Sigmoid colon (tissue), 7 donors: Measurements from ENCODE around the gene ARSB. TPM values are rescaled to one million over a fixed set of nuclear protein-coding genes. Genes with fewer than 3 reads are reported as not detected.

Source experiments
- DNase-seq: peaks from one replicate; pipeline ENCODE4 v3.0.0-alpha.2; 2019
- H3K27ac ChIP-seq, 4 donors: fragments of 200-600 bp; sonication (generic); one replicate each; pipeline ENCODE4 v1.5.1; 2016 to 2019; ENCODE audit warnings: mild to moderate bottlenecking in 1 of 4
- H3K27me3 ChIP-seq, 3 donors: fragments of 200-600 bp; sonication (generic); one replicate each; pipeline ENCODE4 v1.5.1; 2019; ENCODE audit warnings: mild to moderate bottlenecking in 1 of 3
- H3K36me3 ChIP-seq, 4 donors: fragments of 200-600 bp; sonication (generic); one replicate each; pipeline ENCODE4 v1.5.1; 2016 to 2019
- H3K4me1 ChIP-seq, 4 donors: fragments of 200-600 bp; sonication (generic); one replicate each; pipeline ENCODE4 v1.5.1; 2017 to 2019
- H3K4me3 ChIP-seq, 4 donors: fragments of 200-600 bp; sonication (generic); one replicate each; pipeline ENCODE4 v1.5.1; 2017 to 2019; ENCODE audit warnings: mild to moderate bottlenecking in 2 of 4, moderate library complexity in 1 of 4
- H3K9me3 ChIP-seq, 4 donors: fragments of 200-600 bp in 3 of 4; sonication (generic) in 3 of 4; one replicate each; pipeline versions ENCODE4 v1.5.1 to v1.6.1; 2013 to 2019
- EP300 ChIP-seq, 4 donors: sonication (generic); formaldehyde crosslinking; IDR thresholded peaks; one replicate each; pipeline ENCODE4 v1.6.1; 2017; ENCODE audit warnings: antibody characterized with exemption in 4 of 4
- POLR2A ChIP-seq, 2 donors: fragments of 450-650 bp; IDR thresholded peaks; one replicate each; pipeline ENCODE4 v1.6.1; 2016; ENCODE audit warnings: antibody characterized with exemption in 2 of 2, mild to moderate bottlenecking in 2 of 2, moderate library complexity in 2 of 2
- POLR2AphosphoS5 ChIP-seq, 4 donors: sonication (generic); formaldehyde crosslinking; IDR thresholded peaks; one replicate each; pipeline ENCODE4 v1.6.1; 2017; ENCODE audit warnings: antibody characterized with exemption in 4 of 4
- WGBS, 2 donors: extraction: QIAGEN DNeasy Blood & Tissue Kit; methylation state at CpG; one replicate each; pipeline ENCODE4 v1.1.7; 2013; 5-methylcytosine and 5-hydroxymethylcytosine counted together
- intact Hi-C: fragments of 100-400 bp; cut with DNase I; formaldehyde crosslinking; loops from one replicate; pipeline ENCODE4 v1.15.1; 2023
- polyA plus RNA-seq, 3 donors: library from polyadenylated mRNA; stranded (reverse); fragments of 200-250 nt; gene quantifications; one replicate each; pipeline ENCODE4 v1.2.3, GENCODE V29; 2013
- total RNA-seq, 4 donors: library from RNA; depleted of rRNA; stranded (reverse); fragments of >200 nt; gene quantifications; one replicate each; pipeline ENCODE4 v1.1.0, GENCODE V29; 2016
- TF ChIP-seq, protein P1 (sequence below), 4 experiments: fragments of 450-650 bp in 3 of 4; fragments of 200-600 bp in 1 of 4; IDR thresholded peaks; one replicate each; pipeline ENCODE4 v1.5.1; 2016 to 2019; ENCODE audit warnings: antibody characterized with exemption in 4 of 4, mild to moderate bottlenecking in 3 of 4, moderate library complexity in 2 of 4
- donor health status: healthy with polysubstance abuse.
- donor health status: Bipolar disorder and iron deficiency.
- donor health status: healthy.

The ARSB gene
- total and polyA plus RNA-seq, 7 donors = 1.2 to 22.2 (median 8.6) TPM

DNA sequence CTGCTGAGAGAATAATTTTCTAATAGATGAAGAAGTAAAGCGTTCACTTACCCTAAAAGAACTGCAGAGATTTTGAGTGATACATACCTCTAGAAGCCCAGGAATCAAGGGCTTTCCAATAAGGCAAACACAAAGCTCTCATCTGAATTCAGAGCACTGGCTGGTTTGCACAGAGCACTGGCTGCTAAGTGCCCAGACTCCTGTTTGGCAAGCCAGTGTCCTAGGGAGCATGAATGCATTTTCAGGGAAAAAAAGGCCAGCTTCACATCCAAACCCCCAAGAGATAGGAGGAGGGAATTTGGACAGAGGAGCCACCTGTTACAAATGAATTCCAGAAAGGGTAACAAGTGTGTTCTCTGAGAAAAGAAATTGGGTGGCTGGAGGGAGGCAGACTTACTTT is 65.3 kb downstream of the ARSB start:
- WGBS, 2 donors = 94 to 100% methylated on average over 1 of the region's 1 CpG
- Histone ChIP-seq H3K27me3 (no peaks in the 10 kb centered on the region), H3K27ac (no peak overlapping the region), H3K36me3 (no peaks in the 10 kb centered on the region), H3K4me1 (no peaks in the 10 kb centered on the region), H3K4me3 (no peak overlapping the region), H3K9me3 (no peaks in the 10 kb centered on the region)
- no peak for DNase-seq
- intact Hi-C loops = loop anchor here (10.0 kb wide), 1 partner anchor 275 kb away; the partner anchor contains the start of gene LHFPL2
- TF ChIP-seq EP300 (IDR thresholded peaks at IDR 0.05) (no peak), POLR2A (IDR thresholded peaks at IDR 0.05) (no peak), POLR2AphosphoS5 (IDR thresholded peaks at IDR 0.05) (no peak)
- TF ChIP-seq, protein P1, sequence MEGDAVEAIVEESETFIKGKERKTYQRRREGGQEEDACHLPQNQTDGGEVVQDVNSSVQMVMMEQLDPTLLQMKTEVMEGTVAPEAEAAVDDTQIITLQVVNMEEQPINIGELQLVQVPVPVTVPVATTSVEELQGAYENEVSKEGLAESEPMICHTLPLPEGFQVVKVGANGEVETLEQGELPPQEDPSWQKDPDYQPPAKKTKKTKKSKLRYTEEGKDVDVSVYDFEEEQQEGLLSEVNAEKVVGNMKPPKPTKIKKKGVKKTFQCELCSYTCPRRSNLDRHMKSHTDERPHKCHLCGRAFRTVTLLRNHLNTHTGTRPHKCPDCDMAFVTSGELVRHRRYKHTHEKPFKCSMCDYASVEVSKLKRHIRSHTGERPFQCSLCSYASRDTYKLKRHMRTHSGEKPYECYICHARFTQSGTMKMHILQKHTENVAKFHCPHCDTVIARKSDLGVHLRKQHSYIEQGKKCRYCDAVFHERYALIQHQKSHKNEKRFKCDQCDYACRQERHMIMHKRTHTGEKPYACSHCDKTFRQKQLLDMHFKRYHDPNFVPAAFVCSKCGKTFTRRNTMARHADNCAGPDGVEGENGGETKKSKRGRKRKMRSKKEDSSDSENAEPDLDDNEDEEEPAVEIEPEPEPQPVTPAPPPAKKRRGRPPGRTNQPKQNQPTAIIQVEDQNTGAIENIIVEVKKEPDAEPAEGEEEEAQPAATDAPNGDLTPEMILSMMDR (IDR thresholded peaks at IDR 0.05) = no peak

DNA sequence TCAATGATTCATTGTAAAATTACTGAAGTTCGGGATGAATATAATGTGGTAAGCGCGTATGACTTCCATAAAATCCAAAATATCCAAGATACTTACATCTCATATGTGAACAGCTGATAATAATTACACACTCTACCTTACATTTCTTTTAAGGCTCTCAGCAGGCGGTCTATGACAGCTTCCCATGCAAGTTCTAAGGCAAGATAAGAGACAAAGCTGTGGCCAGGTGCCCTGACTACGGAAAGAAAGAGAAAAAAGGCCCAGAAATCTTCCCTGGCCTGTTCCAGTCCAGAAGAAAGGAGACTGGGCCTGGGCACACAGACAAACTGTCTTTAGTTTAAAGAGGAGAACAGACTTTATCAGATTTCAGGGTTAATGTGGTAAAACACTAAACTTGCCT is 69.1 kb downstream of the ARSB start:
- 76 to 77% methylated on average over 5 of the region's 5 CpGs for WGBS, 2 donors
- H3K9me3 ChIP-seq = no peaks in the 10 kb centered on the region
- no peak overlapping the region for H3K4me3 ChIP-seq
- no peak overlapping the region for H3K27ac ChIP-seq
- DNase-seq = no peak
- no peaks in the 10 kb centered on the region for H3K36me3 ChIP-seq
- TF ChIP-seq POLR2AphosphoS5 (IDR thresholded peaks at IDR 0.05) (no peak), POLR2A (IDR thresholded peaks at IDR 0.05) (no peak), EP300 (IDR thresholded peaks at IDR 0.05) (no peak)
- TF ChIP-seq, protein P1 (IDR thresholded peaks at IDR 0.05) = no peak
- intact Hi-C loops = loop anchor here (10.0 kb wide), 1 partner anchor 271 kb away; the partner anchor contains the start of gene LHFPL2
- H3K27me3 ChIP-seq = no peaks in the 10 kb centered on the region
- peaks cover 0 to 14% (median 9%) of the 10 kb centered on the region in 4 donors for H3K4me1 ChIP-seq

DNA sequence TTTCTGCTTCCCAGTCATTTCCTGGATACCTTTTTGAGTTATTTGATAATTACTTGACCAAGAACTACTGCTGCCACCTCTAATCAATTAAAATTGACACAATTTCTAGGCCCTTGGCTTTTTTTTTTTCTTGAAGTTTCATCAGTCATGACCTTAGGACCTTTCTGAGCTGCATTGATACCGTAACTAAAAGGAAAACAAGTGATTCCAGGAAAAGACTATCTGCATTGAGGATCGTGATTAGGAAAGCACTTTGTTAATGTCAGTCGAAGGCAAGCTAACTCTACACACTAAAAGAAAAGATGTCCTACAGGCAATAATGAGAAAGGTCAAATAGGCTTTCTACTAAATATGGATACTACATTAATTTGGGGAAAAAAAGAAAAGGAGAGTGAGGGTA is 69.9 kb downstream of the ARSB start:
- intact Hi-C loops = loop anchor here (10.0 kb wide), 1 partner anchor 270 kb away; the partner anchor contains the start of gene LHFPL2
- 92 to 96% methylated on average over 3 of the region's 3 CpGs for WGBS, 2 donors
- no peaks in the 10 kb centered on the region for H3K36me3 ChIP-seq
- H3K9me3 ChIP-seq = no peaks in the 10 kb centered on the region
- no peak overlapping the region for H3K4me3 ChIP-seq
- H3K27ac ChIP-seq = no peak overlapping the region
- no peaks in the 10 kb centered on the region for H3K27me3 ChIP-seq
- TF ChIP-seq POLR2A (IDR thresholded peaks at IDR 0.05) (no peak), POLR2AphosphoS5 (IDR thresholded peaks at IDR 0.05) (no peak), EP300 (IDR thresholded peaks at IDR 0.05) (no peak)
- TF ChIP-seq, protein P1 (IDR thresholded peaks at IDR 0.05) = no peak
- peaks cover 0 to 14% (median 9%) of the 10 kb centered on the region in 4 donors for H3K4me1 ChIP-seq
- no peak for DNase-seq

DNA sequence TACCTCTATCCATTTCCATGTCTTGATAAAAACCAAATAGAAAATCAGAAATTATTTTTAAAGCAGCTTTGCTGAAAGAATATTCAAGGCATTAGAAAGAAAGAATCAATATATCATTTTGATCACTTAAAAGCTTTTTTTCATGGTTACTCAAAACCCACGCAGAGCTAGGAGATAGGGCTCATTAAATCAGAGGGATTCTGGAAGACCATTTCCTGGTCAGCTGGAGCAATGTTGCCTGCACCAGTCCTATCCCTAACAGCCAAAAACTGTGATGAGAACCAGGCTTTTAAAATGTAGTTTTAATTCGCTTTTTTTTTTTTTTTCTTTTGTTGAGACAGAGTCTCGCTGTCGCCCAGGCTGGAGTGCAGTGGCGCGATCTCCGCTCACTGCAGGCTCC is 72.3 kb downstream of the ARSB start:
- peak overlapping the region in 3 of 4 donors; percentile 24 to 71 (median 64) for H3K27ac ChIP-seq
- peak in 2 of 4 donors; percentile 11 to 46 for TF ChIP-seq POLR2AphosphoS5 (IDR thresholded peaks at IDR 0.05)
- TF ChIP-seq, protein P1 (IDR thresholded peaks at IDR 0.05) = no peak
- no peak overlapping the region for H3K4me3 ChIP-seq
- 92 to 97% methylated on average over 7 of the region's 7 CpGs for WGBS, 2 donors
- peaks cover 0 to 33% (median 26%) of the 10 kb centered on the region in 4 donors for H3K4me1 ChIP-seq
- H3K36me3 ChIP-seq = no peaks in the 10 kb centered on the region
- no peaks in the 10 kb centered on the region for H3K27me3 ChIP-seq
- intact Hi-C loops = loop anchor here (10.0 kb wide), 1 partner anchor 268 kb away; the partner anchor contains the start of gene LHFPL2
- no peak for DNase-seq
- H3K9me3 ChIP-seq = no peaks in the 10 kb centered on the region
